Measurements from ENCODE around the gene CFL2. TPM values are rescaled to one million over a fixed set of nuclear protein-coding genes. Genes with fewer than 3 reads are reported as not detected.

The CFL2 gene
- total and polyA plus RNA-seq, 2 of the 13 experiments (the other 11 are each of a cell fraction or from before 2014, with no cell fraction given), result 114 to 158 TPM

DNA sequence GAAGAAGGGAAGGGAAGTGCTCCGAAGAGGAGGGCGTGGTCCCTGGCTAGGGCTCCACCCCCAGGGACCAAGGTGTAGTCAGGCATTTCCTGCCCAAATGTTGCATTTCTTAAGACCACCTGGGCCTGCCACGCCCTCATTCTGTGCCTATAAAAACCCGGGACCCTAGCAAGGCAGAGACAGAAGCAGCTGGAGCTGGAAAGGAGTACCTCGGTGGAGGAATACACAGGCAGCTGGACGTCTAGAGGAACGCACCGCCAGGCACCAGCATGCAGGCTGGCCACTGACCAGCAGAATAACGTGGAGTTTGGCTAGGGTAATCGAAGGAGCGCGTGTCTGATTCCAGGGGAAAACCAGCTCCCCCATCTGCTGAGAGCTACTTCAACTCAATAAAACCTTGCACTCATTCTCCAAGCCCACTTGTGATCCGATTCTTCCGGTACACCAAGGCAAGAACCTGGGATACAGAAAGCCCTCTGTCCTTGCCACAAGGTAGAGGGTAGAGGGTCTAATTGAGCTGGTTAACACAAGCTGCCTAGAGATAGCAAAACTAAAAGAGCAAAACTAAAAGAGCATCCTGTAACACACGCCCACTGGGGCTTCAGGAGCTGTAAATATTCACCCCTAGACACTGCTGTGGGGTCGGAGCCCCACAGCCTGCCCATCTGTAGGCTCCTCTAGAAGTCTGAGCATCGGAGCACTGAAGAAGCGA, 21.0 kb downstream of the CFL2 start (continued):
- TF ChIP-seq, protein P1, sequence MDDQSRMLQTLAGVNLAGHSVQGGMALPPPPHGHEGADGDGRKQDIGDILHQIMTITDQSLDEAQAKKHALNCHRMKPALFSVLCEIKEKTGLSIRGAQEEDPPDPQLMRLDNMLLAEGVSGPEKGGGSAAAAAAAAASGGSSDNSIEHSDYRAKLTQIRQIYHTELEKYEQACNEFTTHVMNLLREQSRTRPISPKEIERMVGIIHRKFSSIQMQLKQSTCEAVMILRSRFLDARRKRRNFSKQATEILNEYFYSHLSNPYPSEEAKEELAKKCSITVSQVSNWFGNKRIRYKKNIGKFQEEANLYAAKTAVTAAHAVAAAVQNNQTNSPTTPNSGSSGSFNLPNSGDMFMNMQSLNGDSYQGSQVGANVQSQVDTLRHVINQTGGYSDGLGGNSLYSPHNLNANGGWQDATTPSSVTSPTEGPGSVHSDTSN (CRISPR knock-in tag; IDR thresholded peaks at IDR 0.05; ENCODE audit: borderline replicate concordance), result no peak
- TF ChIP-seq CBX5 (CRISPR knock-in tag; IDR thresholded peaks at IDR 0.05; ENCODE audit: borderline replicate concordance) (peak; percentile 57; the same call in 1 of the 2 replicates), HIVEP1 (CRISPR knock-in tag; IDR thresholded peaks at IDR 0.05) (peak; percentile 72), ZNF12 (CRISPR knock-in tag; IDR thresholded peaks at IDR 0.05) (no peak), ZBTB38 (CRISPR knock-in tag; IDR thresholded peaks at IDR 0.05) (peak; percentile 83), POLR2A (IDR thresholded peaks at IDR 0.05; ENCODE audit: insufficient read depth in 1 of 2, low read depth in 2 of 2, low read length in 2 of 2) (peak; percentile 48 to 85), MTF2 (CRISPR knock-in tag; IDR thresholded peaks at IDR 0.05; ENCODE audit: borderline replicate concordance) (peak; percentile 91; the same call in 1 of the 2 replicates), NFYC (CRISPR knock-in tag; IDR thresholded peaks at IDR 0.05) (0 out of 2 replicates have a peak, but pooled peaks have one; percentile 21), ZFP37 (CRISPR knock-in tag; IDR thresholded peaks at IDR 0.05; ENCODE audit: borderline replicate concordance) (peak; percentile 68; the same call in 1 of the 2 replicates), NFATC3 (CRISPR knock-in tag; IDR thresholded peaks at IDR 0.05) (peak; percentile 96; the same call in 1 of the 2 replicates), ELF1 (CRISPR knock-in tag; IDR thresholded peaks at IDR 0.05) (peak; percentile 63), ZNF34 (CRISPR knock-in tag; IDR thresholded peaks at IDR 0.05; ENCODE audit: borderline replicate concordance) (no peak), TCF12 (IDR thresholded peaks at IDR 0.05) (no peak), TCF12 (CRISPR knock-in tag; IDR thresholded peaks at IDR 0.05) (no peak), SUZ12 (IDR thresholded peaks at IDR 0.05; ENCODE audit: low read depth, low read length) (no peak), SALL1 (CRISPR knock-in tag; IDR thresholded peaks at IDR 0.05) (peak; percentile 94), KAT8 (CRISPR knock-in tag; IDR thresholded peaks at IDR 0.05) (peak; percentile 77), RXRB (CRISPR knock-in tag; IDR thresholded peaks at IDR 0.05; ENCODE audit: borderline replicate concordance) (peak; percentile 51; the same call in 1 of the 2 replicates)
- TF ChIP-seq, protein P2, sequence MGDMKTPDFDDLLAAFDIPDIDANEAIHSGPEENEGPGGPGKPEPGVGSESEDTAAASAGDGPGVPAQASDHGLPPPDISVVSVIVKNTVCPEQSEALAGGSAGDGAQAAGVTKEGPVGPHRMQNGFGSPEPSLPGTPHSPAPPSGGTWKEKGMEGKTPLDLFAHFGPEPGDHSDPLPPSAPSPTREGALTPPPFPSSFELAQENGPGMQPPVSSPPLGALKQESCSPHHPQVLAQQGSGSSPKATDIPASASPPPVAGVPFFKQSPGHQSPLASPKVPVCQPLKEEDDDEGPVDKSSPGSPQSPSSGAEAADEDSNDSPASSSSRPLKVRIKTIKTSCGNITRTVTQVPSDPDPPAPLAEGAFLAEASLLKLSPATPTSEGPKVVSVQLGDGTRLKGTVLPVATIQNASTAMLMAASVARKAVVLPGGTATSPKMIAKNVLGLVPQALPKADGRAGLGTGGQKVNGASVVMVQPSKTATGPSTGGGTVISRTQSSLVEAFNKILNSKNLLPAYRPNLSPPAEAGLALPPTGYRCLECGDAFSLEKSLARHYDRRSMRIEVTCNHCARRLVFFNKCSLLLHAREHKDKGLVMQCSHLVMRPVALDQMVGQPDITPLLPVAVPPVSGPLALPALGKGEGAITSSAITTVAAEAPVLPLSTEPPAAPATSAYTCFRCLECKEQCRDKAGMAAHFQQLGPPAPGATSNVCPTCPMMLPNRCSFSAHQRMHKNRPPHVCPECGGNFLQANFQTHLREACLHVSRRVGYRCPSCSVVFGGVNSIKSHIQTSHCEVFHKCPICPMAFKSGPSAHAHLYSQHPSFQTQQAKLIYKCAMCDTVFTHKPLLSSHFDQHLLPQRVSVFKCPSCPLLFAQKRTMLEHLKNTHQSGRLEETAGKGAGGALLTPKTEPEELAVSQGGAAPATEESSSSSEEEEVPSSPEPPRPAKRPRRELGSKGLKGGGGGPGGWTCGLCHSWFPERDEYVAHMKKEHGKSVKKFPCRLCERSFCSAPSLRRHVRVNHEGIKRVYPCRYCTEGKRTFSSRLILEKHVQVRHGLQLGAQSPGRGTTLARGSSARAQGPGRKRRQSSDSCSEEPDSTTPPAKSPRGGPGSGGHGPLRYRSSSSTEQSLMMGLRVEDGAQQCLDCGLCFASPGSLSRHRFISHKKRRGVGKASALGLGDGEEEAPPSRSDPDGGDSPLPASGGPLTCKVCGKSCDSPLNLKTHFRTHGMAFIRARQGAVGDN (CRISPR knock-in tag; IDR thresholded peaks at IDR 0.05), result peak; percentile 95
- TF ChIP-seq, protein P3, sequence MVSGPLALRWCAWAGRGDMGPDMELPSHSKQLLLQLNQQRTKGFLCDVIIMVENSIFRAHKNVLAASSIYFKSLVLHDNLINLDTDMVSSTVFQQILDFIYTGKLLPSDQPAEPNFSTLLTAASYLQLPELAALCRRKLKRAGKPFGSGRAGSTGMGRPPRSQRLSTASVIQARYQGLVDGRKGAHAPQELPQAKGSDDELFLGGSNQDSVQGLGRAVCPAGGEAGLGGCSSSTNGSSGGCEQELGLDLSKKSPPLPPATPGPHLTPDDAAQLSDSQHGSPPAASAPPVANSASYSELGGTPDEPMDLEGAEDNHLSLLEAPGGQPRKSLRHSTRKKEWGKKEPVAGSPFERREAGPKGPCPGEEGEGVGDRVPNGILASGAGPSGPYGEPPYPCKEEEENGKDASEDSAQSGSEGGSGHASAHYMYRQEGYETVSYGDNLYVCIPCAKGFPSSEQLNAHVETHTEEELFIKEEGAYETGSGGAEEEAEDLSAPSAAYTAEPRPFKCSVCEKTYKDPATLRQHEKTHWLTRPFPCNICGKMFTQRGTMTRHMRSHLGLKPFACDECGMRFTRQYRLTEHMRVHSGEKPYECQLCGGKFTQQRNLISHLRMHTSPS (CRISPR knock-in tag; IDR thresholded peaks at IDR 0.05; ENCODE audit: low read depth), result 0 out of 2 replicates have a peak, but pooled peaks have one; percentile 48
- TF ChIP-seq, protein P4, sequence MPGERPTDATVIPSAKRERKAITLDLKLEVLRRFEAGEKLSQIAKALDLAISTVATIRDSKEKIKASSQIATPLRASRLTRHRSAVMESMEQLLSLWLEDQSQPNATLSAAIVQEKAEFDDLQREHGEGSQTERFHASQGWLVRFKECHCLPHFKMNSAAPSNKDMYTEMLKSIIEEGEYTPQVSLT (CRISPR knock-in tag; IDR thresholded peaks at IDR 0.05; ENCODE audit: borderline replicate concordance, low read depth), result no peak
- TF ChIP-seq, protein P5, sequence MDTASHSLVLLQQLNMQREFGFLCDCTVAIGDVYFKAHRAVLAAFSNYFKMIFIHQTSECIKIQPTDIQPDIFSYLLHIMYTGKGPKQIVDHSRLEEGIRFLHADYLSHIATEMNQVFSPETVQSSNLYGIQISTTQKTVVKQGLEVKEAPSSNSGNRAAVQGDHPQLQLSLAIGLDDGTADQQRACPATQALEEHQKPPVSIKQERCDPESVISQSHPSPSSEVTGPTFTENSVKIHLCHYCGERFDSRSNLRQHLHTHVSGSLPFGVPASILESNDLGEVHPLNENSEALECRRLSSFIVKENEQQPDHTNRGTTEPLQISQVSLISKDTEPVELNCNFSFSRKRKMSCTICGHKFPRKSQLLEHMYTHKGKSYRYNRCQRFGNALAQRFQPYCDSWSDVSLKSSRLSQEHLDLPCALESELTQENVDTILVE (CRISPR knock-in tag; IDR thresholded peaks at IDR 0.05), result peak; percentile 31; the same call in 1 of the 2 replicates

Measured in HepG2 (cell line).